Measurements from ENCODE around the gene CDKN2AIP.
"Not testable (repeated sequence)": the region's sequence is repeated elsewhere in the genome, so short reads cannot be mapped to it uniquely, and the experiment has no call there.

The CDKN2AIP gene

GRCh38 chr4:183450108-183450507 is 5.7 kb downstream of the CDKN2AIP start:
- Histone ChIP-seq H3K79me2 (ENCODE audit: low read length) (peaks cover 42% of the 10 kb centered on the region), H3K27ac (ENCODE audit: low read length) (no peak overlapping the region), H3K9me3 (ENCODE audit: insufficient read depth, low read length) (no peaks in the 10 kb centered on the region), H3K4me1 (ENCODE audit: low read length) (peaks cover 7% of the 10 kb centered on the region), H3K4me3 (ENCODE audit: low read length) (no peak overlapping the region), H3K36me3 (replicated peaks; ENCODE audit: low read depth, low read length) (peaks cover 75% of the 10 kb centered on the region), H3K4me2 (ENCODE audit: low read length) (no peak overlapping the region), H4K20me1 (ENCODE audit: insufficient read depth, low read length) (peaks cover 5% of the 10 kb centered on the region; the same call in 1 of the 2 replicates), H3K27me3 (ENCODE audit: low read depth, low read length) (no peaks in the 10 kb centered on the region), H3K9ac (ENCODE audit: low read length) (no peak overlapping the region), H2AFZ (ENCODE audit: low read depth, low read length) (no peak overlapping the region)
- TF ChIP-seq EZH2phosphoT487 (IDR thresholded peaks at IDR 0.05; ENCODE audit: low read depth) = no peak
- TF ChIP-seq, protein P1, sequence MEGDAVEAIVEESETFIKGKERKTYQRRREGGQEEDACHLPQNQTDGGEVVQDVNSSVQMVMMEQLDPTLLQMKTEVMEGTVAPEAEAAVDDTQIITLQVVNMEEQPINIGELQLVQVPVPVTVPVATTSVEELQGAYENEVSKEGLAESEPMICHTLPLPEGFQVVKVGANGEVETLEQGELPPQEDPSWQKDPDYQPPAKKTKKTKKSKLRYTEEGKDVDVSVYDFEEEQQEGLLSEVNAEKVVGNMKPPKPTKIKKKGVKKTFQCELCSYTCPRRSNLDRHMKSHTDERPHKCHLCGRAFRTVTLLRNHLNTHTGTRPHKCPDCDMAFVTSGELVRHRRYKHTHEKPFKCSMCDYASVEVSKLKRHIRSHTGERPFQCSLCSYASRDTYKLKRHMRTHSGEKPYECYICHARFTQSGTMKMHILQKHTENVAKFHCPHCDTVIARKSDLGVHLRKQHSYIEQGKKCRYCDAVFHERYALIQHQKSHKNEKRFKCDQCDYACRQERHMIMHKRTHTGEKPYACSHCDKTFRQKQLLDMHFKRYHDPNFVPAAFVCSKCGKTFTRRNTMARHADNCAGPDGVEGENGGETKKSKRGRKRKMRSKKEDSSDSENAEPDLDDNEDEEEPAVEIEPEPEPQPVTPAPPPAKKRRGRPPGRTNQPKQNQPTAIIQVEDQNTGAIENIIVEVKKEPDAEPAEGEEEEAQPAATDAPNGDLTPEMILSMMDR (IDR thresholded peaks at IDR 0.05; ENCODE audit: low read depth, low read length) = no peak

DNA sequence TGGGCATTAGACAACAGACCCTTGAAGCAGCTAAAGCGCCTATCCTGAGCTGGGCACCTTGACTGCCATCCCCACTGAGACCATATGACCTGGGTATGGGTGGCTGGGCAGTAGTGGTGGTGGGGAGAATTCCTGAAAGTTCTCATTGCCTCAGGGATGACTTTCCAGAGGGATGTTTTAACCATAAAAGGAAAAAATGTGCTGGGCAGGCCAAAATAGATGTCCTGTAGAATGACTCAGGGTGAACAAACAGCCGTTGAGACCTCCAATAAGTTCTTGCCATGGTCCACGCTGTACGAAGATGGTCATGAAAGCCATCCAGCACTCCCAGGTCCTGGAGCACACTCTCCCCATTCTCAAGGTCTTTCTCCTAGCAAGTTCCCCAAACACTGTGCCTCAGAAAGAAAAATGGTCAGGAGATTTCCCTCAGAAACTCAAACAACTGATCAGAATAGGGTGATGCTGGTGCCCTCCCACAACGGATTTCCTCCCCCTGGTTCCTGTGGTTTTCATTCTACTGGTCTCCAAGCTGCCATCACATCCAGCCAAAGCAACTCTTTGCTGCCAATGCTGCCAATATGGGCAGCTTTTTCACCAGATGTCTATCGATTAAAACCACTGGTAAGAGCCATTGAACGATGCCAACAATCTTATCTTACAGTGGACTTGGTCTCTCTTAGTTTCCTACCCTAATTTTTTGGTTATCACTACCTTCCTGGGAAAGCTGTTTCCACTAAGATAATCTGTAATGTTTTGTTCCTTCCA is 11.2 kb downstream of the CDKN2AIP start:
- Histone ChIP-seq H3K36me3 (replicated peaks; ENCODE audit: low read depth, low read length) (peaks cover 40% of the 10 kb centered on the region), H4K20me1 (ENCODE audit: insufficient read depth, low read length) (no peaks in the 10 kb centered on the region), H3K27ac (ENCODE audit: low read length) (no peak overlapping the region), H3K79me2 (ENCODE audit: low read length) (no peaks in the 10 kb centered on the region), H3K4me2 (ENCODE audit: low read length) (no peak overlapping the region), H3K9me3 (ENCODE audit: insufficient read depth, low read length) (no peaks in the 10 kb centered on the region), H3K4me3 (ENCODE audit: low read length) (no peak overlapping the region), H3K9ac (ENCODE audit: low read length) (no peak overlapping the region), H3K4me1 (ENCODE audit: low read length) (no peaks in the 10 kb centered on the region), H3K27me3 (ENCODE audit: low read depth, low read length) (no peaks in the 10 kb centered on the region), H2AFZ (ENCODE audit: low read depth, low read length) (no peak overlapping the region)
- TF ChIP-seq EZH2phosphoT487 (IDR thresholded peaks at IDR 0.05; ENCODE audit: low read depth) = no peak
- TF ChIP-seq, protein P1 (IDR thresholded peaks at IDR 0.05; ENCODE audit: low read depth, low read length) = no peak

- no peaks in the 10 kb centered on the region for H3K27me3 ChIP-seq (ENCODE audit: low read depth, low read length)
- H3K27ac ChIP-seq (ENCODE audit: low read length) = no peak overlapping the region
- H3K4me1 ChIP-seq (ENCODE audit: low read length) = no peaks in the 10 kb centered on the region; the same call in 1 of the 2 replicates
- H2AFZ ChIP-seq (ENCODE audit: low read depth, low read length) = no peak overlapping the region
- no peak for TF ChIP-seq EZH2phosphoT487 (IDR thresholded peaks at IDR 0.05; ENCODE audit: low read depth)
- TF ChIP-seq, protein P1 (IDR thresholded peaks at IDR 0.05; ENCODE audit: low read depth, low read length) = no peak
- no peak overlapping the region for H3K9ac ChIP-seq (ENCODE audit: low read length)
- H3K4me2 ChIP-seq (ENCODE audit: low read length) = no peak overlapping the region
- no peak overlapping the region for H3K4me3 ChIP-seq (ENCODE audit: low read length)
- H3K36me3 ChIP-seq (replicated peaks; ENCODE audit: low read depth, low read length) = peaks cover 25% of the 10 kb centered on the region
- H4K20me1 ChIP-seq (ENCODE audit: insufficient read depth, low read length) = no peaks in the 10 kb centered on the region
- H3K79me2 ChIP-seq (ENCODE audit: low read length) = no peaks in the 10 kb centered on the region
- H3K9me3 ChIP-seq (ENCODE audit: insufficient read depth, low read length) = no peaks in the 10 kb centered on the region
Observed at GRCh38 chr4:183458005-183458404, 13.6 kb downstream of the CDKN2AIP start.

DNA sequence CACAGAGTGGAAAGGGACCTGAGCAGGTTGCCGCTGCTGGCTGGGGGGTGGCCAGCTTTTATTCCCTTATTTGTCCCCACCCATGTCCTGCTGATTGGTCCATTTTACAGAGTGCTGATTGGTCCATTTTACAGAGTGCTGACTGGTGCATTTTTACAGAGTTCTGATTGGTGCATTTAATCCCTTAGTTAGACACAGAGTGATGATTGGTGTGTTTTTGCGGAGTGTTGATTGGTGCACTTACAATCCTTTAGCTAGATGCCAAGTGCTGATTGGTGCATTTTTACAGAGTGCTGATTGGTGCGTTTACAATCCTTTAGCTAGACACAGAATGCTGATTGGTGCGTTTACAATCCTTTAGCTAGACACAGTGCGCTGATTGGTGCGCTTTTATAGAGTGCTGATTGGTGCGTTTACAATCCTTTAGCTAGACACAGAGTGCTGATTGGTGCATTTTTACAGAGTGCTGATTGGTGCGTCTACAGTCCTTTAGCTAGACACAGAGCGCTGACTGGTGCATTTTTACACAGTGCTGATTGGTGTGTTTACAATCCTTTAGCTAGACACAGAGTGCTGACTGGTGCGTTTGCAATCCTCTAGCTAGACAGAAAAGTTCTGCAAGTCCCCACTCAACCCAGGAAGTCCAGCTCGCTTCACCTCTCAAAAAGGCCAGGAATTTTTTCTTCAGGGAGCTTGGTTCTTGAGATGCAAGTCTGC is 19.6 kb downstream of the CDKN2AIP start:
- H3K27me3 ChIP-seq (ENCODE audit: low read depth, low read length); H2AFZ ChIP-seq (ENCODE audit: low read depth, low read length); H3K9ac ChIP-seq (ENCODE audit: low read length); H3K4me1 ChIP-seq (ENCODE audit: low read length); H3K27ac ChIP-seq (ENCODE audit: low read length); H3K4me2 ChIP-seq (ENCODE audit: low read length); H3K9me3 ChIP-seq (ENCODE audit: insufficient read depth, low read length); H3K79me2 ChIP-seq (ENCODE audit: low read length); H3K4me3 ChIP-seq (ENCODE audit: low read length); H4K20me1 ChIP-seq (ENCODE audit: insufficient read depth, low read length): not testable (repeated sequence)
- H3K36me3 ChIP-seq (replicated peaks; ENCODE audit: low read depth, low read length) = peaks cover 15% of the 10 kb centered on the region

DNA sequence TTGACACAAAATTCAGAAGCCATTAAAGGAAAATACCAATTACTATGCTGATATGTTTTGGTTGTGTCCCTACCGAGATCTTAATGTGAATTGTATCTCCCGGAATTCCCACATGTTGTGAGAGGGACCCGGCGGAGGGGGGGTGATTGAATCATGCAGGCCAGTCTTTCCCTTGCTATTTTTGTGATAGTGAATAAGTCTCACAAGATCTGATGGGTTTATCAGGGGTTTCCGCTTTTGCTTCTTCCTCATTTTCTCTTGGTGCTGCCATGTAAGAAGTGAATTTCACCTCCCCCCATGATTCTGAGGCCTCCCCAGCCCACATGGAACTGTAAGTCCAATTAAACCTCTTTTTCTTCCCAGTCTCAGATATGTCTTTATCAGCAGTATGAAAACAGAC is 21.4 kb downstream of the CDKN2AIP start:
- peaks cover 13% of the 10 kb centered on the region for H3K4me1 ChIP-seq (ENCODE audit: low read length)
- H3K4me2 ChIP-seq (ENCODE audit: low read length); H2AFZ ChIP-seq (ENCODE audit: low read depth, low read length); H3K79me2 ChIP-seq (ENCODE audit: low read length); H3K9ac ChIP-seq (ENCODE audit: low read length); H4K20me1 ChIP-seq (ENCODE audit: insufficient read depth, low read length); H3K4me3 ChIP-seq (ENCODE audit: low read length); H3K27ac ChIP-seq (ENCODE audit: low read length); H3K27me3 ChIP-seq (ENCODE audit: low read depth, low read length): not testable (repeated sequence)
- peaks cover 19% of the 10 kb centered on the region for H3K36me3 ChIP-seq (replicated peaks; ENCODE audit: low read depth, low read length)
- H3K9me3 ChIP-seq (ENCODE audit: insufficient read depth, low read length) = peaks cover 17% of the 10 kb centered on the region

Data from OCI-LY3 (cell line).